A549 (cell line): ENCODE measurements around the gene SERPINA4.

Experiments used
- CHD2 ChIP-seq: fragments of 150-350 bp; IDR thresholded peaks from 2 replicates; pipeline ENCODE4 v1.6.1; 2014; ENCODE audit warnings: low read length; ENCODE audit not compliant: partially characterized antibody
- JUNB ChIP-seq: fragments of >200 bp; sonication (Bioruptor Twin); formaldehyde crosslinking; IDR thresholded peaks from 2 replicates; pipeline ENCODE4 v1.6.1; 2016
- PHF8 ChIP-seq: fragments of 200-600 bp; sonication (generic); IDR thresholded peaks from 2 replicates; pipeline ENCODE4 v1.6.1; 2016; ENCODE audit warnings: low read depth, mild to moderate bottlenecking, antibody characterized with exemption, moderate library complexity, borderline replicate concordance
- TF ChIP-seq, protein P1 (sequence below): fragments of 150-350 bp; IDR thresholded peaks from 2 replicates; pipeline ENCODE4 v1.6.1; 2014; ENCODE audit warnings: low read depth, mild to moderate bottlenecking, low read length
- TF ChIP-seq, protein P2 (sequence below): fragments of >200 bp; sonication (Bioruptor Twin); formaldehyde crosslinking; IDR thresholded peaks from 3 replicates; pipeline ENCODE4 v1.5.1; 2016
- TF ChIP-seq, protein P3 (sequence below): fragments of 250-450 bp; sonication (Bioruptor Pico); IDR thresholded peaks from 2 replicates; pipeline ENCODE4 v1.5.0; 2021; ENCODE audit warnings: mild to moderate bottlenecking, moderate library complexity, borderline replicate concordance
- TF ChIP-seq, protein P4 (sequence below): fragments of >200 bp; sonication (Bioruptor Twin); formaldehyde crosslinking; IDR thresholded peaks from 2 replicates; pipeline ENCODE4 v1.6.1; 2016

DNA sequence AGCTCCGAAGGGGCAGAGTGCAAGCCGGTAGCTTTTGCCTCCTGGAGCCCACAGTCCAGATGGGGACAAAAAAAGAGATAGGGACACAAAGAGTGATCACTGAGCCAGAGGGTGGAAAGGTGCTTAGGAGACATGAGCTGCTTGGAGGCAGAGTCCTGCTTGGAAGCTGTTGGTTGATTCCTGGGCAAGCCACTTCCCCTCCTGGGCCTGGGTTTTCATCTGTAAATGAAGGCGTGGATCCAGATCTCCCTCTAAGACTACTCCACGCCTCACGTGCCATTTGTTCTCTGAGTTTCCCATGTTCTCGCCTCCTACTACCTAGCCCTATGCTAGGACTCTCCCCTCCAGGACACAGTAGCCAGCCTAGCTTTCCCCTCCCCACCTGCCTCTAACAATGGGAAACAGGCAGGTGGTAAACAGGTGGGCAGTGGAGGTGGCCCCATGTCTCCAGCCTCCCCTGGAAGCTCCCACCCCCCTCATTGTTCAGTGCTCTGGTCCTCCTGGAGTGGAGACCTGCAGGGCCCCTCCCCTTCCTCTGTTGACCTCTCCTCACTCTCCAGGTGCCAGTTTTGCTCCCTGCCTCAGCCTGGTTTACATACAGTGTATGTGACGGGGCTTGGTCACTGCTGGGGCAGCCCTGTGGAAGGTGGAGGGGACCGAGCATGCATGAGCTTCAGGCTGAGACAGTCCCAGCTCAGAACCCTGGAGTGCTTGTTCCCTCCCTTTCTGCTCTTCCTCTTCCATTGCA is 54.8 kb downstream of the SERPINA4 start:
- TF ChIP-seq, protein P1, sequence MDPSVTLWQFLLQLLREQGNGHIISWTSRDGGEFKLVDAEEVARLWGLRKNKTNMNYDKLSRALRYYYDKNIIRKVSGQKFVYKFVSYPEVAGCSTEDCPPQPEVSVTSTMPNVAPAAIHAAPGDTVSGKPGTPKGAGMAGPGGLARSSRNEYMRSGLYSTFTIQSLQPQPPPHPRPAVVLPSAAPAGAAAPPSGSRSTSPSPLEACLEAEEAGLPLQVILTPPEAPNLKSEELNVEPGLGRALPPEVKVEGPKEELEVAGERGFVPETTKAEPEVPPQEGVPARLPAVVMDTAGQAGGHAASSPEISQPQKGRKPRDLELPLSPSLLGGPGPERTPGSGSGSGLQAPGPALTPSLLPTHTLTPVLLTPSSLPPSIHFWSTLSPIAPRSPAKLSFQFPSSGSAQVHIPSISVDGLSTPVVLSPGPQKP = no peak
- TF ChIP-seq, protein P2, sequence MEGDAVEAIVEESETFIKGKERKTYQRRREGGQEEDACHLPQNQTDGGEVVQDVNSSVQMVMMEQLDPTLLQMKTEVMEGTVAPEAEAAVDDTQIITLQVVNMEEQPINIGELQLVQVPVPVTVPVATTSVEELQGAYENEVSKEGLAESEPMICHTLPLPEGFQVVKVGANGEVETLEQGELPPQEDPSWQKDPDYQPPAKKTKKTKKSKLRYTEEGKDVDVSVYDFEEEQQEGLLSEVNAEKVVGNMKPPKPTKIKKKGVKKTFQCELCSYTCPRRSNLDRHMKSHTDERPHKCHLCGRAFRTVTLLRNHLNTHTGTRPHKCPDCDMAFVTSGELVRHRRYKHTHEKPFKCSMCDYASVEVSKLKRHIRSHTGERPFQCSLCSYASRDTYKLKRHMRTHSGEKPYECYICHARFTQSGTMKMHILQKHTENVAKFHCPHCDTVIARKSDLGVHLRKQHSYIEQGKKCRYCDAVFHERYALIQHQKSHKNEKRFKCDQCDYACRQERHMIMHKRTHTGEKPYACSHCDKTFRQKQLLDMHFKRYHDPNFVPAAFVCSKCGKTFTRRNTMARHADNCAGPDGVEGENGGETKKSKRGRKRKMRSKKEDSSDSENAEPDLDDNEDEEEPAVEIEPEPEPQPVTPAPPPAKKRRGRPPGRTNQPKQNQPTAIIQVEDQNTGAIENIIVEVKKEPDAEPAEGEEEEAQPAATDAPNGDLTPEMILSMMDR = no peak
- TF ChIP-seq, protein P3, sequence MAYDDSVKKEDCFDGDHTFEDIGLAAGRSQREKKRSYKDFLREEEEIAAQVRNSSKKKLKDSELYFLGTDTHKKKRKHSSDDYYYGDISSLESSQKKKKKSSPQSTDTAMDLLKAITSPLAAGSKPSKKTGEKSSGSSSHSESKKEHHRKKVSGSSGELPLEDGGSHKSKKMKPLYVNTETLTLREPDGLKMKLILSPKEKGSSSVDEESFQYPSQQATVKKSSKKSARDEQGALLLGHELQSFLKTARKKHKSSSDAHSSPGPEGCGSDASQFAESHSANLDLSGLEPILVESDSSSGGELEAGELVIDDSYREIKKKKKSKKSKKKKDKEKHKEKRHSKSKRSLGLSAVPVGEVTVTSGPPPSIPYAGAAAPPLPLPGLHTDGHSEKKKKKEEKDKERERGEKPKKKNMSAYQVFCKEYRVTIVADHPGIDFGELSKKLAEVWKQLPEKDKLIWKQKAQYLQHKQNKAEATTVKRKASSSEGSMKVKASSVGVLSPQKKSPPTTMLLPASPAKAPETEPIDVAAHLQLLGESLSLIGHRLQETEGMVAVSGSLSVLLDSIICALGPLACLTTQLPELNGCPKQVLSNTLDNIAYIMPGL (CRISPR knock-in tag) = no peak
- TF ChIP-seq CHD2 (no peak), JUNB (no peak), PHF8 (no peak)
- TF ChIP-seq, protein P4, sequence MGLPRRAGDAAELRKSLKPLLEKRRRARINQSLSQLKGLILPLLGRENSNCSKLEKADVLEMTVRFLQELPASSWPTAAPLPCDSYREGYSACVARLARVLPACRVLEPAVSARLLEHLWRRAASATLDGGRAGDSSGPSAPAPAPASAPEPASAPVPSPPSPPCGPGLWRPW = no peak
